Glomerular endothelial cell (primary cell): ENCODE data around the gene YWHAB. TPM values are rescaled to one million over a fixed set of nuclear protein-coding genes. Genes with fewer than 3 reads are reported as not detected.

Source experiments
- DNase-seq: peaks from one replicate; pipeline ENCODE4 v3.0.0-alpha.2; 2011; ENCODE audit warnings: low read depth, low spot score; ENCODE audit errors: extremely low read depth
- total RNA-seq: library from RNA; depleted of rRNA; stranded (reverse); fragments of >200 nt; gene quantifications from 2 replicates; pipeline ENCODE4 v1.2.3, GENCODE V29; 2015

Gene YWHAB
- total RNA-seq, 1 donor from 2014 or later: 173 TPM

GRCh38 chr20:44950368-44950767 lies 64.9 kb downstream of the YWHAB start:
- DNase-seq: no peak

GRCh38 chr20:44952731-44953130 lies 67.2 kb downstream of the YWHAB start:
- no peak for DNase-seq

GRCh38 chr20:44954211-44954610 lies 68.7 kb downstream of the YWHAB start:
- no peak for DNase-seq

- no peak for DNase-seq
Measured at GRCh38 chr20:44955270-44955669, 69.8 kb downstream of the YWHAB start.

- no peak for DNase-seq
Measured at GRCh38 chr20:44956410-44956809, 70.9 kb downstream of the YWHAB start.

Other genes starting within 250 kb of the YWHAB start
- 35.6 and 55.5 TPM in 2 replicates for gene ADA, start 234.0 kb upstream of the YWHAB start, total RNA-seq
- not detected in 2 replicates for gene CCN5, start 170.3 kb upstream of the YWHAB start, total RNA-seq
- 0.35 TPM in 1 of 2 replicates, not detected in the other for gene KCNK15, start 139.8 kb upstream of the YWHAB start, total RNA-seq
- gene RIMS4, start 75.2 kb upstream of the YWHAB start, total RNA-seq: not detected in 2 replicates
- gene PABPC1L, start 24.4 kb downstream of the YWHAB start, total RNA-seq: 2.1 and 13.6 TPM in 2 replicates
- gene TOMM34, start 74.7 kb downstream of the YWHAB start, total RNA-seq: 36.9 and 43.0 TPM in 2 replicates
- gene STK4, start 80.8 kb downstream of the YWHAB start, total RNA-seq: 14.0 and 20.9 TPM in 2 replicates
- 0.12 and 0.34 TPM in 2 replicates for gene KCNS1, start 215.4 kb downstream of the YWHAB start, total RNA-seq
- gene WFDC5, start 229.5 kb downstream of the YWHAB start, total RNA-seq: not detected in 2 replicates
- gene WFDC12, start 238.8 kb downstream of the YWHAB start, total RNA-seq: not detected in 2 replicates